ENCODE results near the gene DHRS1.

Gene DHRS1

DNA sequence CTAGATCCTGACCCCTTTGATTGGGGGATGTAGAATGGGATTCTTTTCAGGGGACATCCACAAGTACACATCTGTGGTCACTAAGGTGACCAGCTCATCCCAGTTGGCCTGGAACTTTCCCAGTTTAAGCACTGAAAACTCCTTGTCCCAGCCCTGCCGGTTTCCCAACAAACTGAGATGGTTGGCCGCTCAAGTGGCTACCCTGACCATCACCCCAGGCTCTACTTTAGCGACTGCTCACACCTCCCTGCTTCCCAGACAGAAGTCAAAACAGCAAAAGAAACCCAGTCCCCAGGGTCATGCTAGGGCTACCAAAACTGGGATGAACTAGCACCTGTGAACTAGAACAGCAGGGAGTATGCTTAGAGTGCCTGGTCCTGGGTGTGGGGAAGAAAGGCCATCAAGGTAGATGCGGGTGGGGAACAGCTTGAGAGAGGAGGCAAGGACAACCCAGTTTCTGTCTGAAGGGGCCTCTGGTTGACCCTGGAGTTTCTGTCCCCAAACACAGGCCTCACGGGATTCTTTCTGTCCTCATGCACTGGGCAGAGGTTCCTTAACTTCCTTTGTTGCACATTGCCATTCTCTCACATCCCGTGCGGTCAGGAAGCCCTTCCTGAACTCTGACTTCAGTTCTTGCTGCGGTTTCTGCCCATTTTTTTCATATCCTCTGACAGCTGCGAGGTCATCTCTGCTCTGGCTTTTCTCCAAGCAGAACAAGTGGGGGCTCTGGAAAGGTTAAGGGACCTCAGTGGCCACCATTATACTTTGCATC lies 13.3 kb upstream of the DHRS1 start:
- no peak overlapping the region for H3K4me3 ChIP-seq (ENCODE audit: low read depth, low read length)
- TF ChIP-seq, protein P1, sequence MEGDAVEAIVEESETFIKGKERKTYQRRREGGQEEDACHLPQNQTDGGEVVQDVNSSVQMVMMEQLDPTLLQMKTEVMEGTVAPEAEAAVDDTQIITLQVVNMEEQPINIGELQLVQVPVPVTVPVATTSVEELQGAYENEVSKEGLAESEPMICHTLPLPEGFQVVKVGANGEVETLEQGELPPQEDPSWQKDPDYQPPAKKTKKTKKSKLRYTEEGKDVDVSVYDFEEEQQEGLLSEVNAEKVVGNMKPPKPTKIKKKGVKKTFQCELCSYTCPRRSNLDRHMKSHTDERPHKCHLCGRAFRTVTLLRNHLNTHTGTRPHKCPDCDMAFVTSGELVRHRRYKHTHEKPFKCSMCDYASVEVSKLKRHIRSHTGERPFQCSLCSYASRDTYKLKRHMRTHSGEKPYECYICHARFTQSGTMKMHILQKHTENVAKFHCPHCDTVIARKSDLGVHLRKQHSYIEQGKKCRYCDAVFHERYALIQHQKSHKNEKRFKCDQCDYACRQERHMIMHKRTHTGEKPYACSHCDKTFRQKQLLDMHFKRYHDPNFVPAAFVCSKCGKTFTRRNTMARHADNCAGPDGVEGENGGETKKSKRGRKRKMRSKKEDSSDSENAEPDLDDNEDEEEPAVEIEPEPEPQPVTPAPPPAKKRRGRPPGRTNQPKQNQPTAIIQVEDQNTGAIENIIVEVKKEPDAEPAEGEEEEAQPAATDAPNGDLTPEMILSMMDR (IDR thresholded peaks at IDR 0.05; ENCODE audit: borderline replicate concordance, insufficient read depth, low read depth, low read length) = no peak

DNA sequence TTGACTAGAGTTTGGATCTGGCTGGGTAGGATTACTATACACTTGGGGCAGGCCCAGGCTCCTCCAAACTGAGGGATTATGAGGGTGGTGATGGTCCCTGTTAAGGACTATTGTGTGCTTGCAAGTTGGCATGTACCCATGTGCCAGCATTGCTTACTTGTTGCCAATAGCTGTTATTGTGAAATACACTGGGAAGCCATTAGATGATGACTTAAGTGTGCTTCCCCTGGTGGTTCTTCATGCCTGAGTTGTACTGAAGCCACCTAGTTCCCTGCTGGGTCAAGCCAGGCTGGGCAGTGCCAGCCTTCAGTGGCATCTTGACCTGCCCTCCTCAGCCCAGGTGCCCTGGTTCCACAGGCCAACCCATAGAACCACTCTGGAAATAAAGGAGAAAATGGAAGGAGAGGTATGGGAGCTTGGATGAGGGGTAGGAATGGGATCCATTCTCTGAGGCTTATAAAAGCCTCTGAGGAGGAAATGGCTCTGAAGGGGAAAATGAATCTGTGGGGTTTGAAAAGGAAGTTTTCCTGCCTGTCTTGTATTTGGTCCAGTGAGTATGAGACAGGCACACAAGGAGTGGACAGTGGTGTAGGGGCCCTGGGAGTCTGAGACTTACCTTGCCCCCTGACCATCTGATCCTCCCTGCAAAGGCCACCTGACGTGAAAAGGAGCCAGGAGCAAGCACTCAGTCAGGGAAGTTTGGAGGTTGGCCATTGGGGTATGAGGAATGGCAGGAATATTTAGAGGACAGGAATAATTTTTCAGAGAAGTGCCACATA lies 12.4 kb upstream of the DHRS1 start:
- TF ChIP-seq, protein P1 (IDR thresholded peaks at IDR 0.05; ENCODE audit: borderline replicate concordance, insufficient read depth, low read depth, low read length) = no peak
- H3K4me3 ChIP-seq (ENCODE audit: low read depth, low read length) = peak overlapping the region; percentile 16

DNA sequence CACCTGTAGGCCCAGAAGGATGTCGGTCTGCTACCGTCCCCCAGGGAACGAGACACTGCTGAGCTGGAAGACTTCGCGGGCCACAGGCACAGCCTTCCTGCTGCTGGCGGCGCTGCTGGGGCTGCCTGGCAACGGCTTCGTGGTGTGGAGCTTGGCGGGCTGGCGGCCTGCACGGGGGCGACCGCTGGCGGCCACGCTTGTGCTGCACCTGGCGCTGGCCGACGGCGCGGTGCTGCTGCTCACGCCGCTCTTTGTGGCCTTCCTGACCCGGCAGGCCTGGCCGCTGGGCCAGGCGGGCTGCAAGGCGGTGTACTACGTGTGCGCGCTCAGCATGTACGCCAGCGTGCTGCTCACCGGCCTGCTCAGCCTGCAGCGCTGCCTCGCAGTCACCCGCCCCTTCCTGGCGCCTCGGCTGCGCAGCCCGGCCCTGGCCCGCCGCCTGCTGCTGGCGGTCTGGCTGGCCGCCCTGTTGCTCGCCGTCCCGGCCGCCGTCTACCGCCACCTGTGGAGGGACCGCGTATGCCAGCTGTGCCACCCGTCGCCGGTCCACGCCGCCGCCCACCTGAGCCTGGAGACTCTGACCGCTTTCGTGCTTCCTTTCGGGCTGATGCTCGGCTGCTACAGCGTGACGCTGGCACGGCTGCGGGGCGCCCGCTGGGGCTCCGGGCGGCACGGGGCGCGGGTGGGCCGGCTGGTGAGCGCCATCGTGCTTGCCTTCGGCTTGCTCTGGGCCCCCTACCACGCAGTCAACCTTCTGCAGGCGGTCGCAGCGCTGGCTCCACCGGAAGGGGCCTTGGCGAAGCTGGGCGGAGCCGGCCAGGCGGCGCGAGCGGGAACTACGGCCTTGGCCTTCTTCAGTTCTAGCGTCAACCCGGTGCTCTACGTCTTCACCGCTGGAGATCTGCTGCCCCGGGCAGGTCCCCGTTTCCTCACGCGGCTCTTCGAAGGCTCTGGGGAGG lies 11.3 kb upstream of the DHRS1 start, which contains the start of gene LTB4R:
LTB4R (plus strand) TSS at position 857 of the 959 bp plus-strand sequence. CDS start 4,150 bp downstream, outside the sequence.
- peak within 1 kb of the TSS; percentile 16 for H3K4me3 ChIP-seq (ENCODE audit: low read depth, low read length)
- TF ChIP-seq, protein P1 (IDR thresholded peaks at IDR 0.05; ENCODE audit: borderline replicate concordance, insufficient read depth, low read depth, low read length) = peak; percentile 26; the same call in 1 of the 2 replicates

GRCh38 chr14:24310265-24310645 lies 10.7 kb upstream of the DHRS1 start:
- TF ChIP-seq, protein P1 (IDR thresholded peaks at IDR 0.05; ENCODE audit: borderline replicate concordance, insufficient read depth, low read depth, low read length) = no peak
- H3K4me3 ChIP-seq (ENCODE audit: low read depth, low read length) = peak overlapping the region; percentile 16

GRCh38 chr14:24309538-24310264 lies 10.1 kb upstream of the DHRS1 start, which contains the start of gene LTB4R2:
Gene LTB4R2, plus strand, starts transcription at chr14:24310140. Its CDS starts 525 bp downstream, at chr14:24310665.
- peak within 1 kb of the TSS; percentile 16 for H3K4me3 ChIP-seq (ENCODE audit: low read depth, low read length)

More at GRCh38 chr14:24309538-24310264, 10.1 kb upstream of the DHRS1 start, which contains the start of gene LTB4R2:
- TF ChIP-seq, protein P1 (IDR thresholded peaks at IDR 0.05; ENCODE audit: borderline replicate concordance, insufficient read depth, low read depth, low read length) = no peak

Measured in GM12875 (cell line).